HG03457 (cell line): ENCODE results near the gene SGK1.
"Not testable (repeated sequence)": the region's sequence is repeated elsewhere in the genome, so short reads cannot be mapped to it uniquely, and the experiment has no call there.

ENCODE experiments used
- ATAC-seq: cut with Tn5 transposase; IDR thresholded peaks from one replicate; pipeline ENCODE4 v1.9.1; 2021; ENCODE audit warnings: moderate number of reproducible peaks; ENCODE audit not compliant: unreplicated experiment

The SGK1 gene

DNA sequence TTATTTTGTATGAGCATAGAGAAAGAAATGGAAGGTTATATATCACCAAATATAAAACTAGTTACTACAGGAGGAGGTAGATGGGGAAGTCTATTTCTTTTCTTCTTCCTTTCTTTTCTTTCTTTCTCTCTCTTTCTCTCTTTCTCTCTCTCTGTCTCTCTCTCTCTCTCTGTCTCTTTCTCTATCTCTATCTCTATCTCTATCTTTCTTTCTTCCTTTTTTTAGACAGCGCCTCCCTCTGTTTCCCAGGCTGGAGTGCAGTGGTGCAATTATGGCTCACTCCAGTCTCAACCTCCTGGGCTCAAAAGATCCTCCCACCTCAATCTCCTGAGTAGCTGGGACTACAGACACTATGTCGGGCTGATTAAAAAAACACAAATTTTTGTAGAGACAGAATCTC is 10.2 kb upstream of the SGK1 start:
- no peak for ATAC-seq

- ATAC-seq = not testable (repeated sequence)
Observed at GRCh38 chr6:134326192-134326591, 8.3 kb upstream of the SGK1 start.

- no peak for ATAC-seq
Observed at GRCh38 chr6:134324766-134325165, 6.9 kb upstream of the SGK1 start.

GRCh38 chr6:134324141-134324540 is 6.2 kb upstream of the SGK1 start:
- ATAC-seq = no peak

DNA sequence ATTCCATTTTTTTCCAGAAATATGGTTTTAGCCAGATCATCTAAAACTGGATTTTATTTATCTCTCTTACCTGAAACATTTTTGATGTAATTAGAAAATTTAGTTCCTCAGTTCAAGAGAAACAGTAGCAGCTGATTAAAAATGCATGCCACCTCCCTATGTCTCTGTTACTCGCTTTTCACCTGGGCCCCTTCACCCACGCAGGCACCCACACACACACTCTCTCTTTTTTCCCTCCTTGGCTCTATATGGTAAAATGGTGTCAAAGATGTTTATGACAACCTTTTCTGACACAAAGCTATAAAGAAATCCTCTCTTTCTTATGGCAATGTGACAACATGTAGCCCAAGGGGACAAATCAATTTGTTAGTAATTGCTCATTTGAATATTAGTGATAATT is 5.8 kb upstream of the SGK1 start:
- no peak for ATAC-seq

DNA sequence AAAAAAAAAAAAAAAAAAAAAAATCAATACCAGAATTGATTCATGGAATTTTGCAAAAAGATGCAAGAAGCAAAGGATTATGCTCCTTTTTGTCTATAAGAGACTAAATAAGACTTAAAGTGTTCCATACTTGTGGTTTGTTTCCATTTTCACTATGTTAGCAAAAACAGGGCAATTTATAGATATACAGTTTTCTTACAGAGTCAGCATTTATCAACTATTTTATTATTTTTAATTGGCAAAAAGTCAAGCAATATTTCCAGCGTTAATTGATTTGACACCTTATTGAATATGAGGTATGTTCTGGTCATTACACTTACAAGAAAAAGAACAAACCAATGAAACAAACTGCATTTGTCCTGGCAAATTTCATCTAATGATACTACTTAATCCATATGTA is 5.4 kb upstream of the SGK1 start:
- ATAC-seq = no peak

GRCh38 chr6:134322216-134322615 is 4.3 kb upstream of the SGK1 start:
- no peak for ATAC-seq

DNA sequence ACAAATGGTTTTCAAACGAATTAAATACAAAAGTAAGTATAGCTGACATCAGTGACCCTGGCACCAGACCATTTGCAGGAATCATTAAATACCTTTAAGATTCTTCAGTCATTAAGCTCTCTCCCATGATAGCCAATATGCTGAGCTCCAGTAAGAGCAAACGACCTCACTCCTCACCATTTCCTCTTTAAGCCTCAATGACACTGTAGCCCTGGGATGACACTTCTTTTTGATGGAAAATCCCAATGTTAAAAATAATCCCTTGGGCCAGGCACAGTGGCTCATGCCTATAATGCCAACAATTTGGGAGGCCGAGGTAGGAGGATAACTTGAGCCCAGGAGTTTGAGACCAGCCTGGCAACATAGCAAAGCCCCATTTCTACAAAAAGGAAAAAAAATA is 3.3 kb upstream of the SGK1 start:
- no peak for ATAC-seq

- ATAC-seq = not testable (repeated sequence)
Observed at GRCh38 chr6:134319686-134320085, 1.8 kb upstream of the SGK1 start.

DNA sequence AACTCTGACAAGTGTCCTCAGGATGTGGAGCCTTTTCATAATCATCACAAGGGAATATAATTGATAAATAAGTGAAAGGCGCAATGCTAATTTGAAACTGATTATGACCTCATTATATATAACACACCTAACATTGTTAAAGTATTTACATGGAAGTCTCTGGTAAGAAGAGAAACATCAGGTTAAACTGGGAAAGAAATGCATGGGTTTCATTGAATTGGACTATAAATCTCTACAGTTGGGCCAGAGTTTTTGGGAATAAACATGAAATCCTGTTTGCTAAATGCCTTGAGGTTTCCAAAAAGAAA is 1.0 kb upstream of the SGK1 start:
- no peak for ATAC-seq

- no peak for ATAC-seq
Observed at GRCh38 chr6:134318236-134318973, 493 bp upstream of the SGK1 start.

DNA sequence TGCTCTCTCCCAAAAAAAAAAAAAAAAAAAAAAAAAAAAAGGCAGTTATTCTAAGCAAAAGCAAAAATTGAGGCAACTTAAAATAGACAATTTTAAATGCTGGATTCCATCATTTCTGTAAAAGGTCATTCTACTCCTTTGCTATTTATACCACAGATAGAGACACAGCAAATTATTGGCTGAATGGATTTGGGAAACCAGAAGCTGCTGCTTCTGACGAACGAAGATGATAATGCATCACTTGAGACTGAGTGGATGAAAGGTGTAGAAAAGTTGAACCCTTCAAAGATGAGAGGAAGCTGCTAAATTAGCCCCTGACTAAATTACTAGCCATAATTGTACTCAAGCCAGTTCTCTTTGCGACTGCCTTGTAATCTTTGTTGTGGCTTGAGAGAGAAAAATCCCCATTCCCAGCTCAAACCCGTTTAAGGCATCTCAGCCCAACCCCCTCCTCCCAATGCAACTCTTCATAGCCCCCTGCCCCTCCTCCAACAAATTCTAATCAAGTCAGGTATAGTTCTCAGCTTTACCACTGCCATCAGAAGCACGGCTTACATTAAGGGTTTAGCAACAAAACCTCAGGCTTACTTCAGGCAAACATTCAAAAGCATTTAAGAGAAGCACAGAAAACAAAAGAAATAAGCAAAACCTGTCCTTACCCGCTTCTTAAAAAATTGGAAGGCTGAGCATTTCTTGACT is 1.0 kb downstream of the SGK1 start:
- ATAC-seq = no peak

DNA sequence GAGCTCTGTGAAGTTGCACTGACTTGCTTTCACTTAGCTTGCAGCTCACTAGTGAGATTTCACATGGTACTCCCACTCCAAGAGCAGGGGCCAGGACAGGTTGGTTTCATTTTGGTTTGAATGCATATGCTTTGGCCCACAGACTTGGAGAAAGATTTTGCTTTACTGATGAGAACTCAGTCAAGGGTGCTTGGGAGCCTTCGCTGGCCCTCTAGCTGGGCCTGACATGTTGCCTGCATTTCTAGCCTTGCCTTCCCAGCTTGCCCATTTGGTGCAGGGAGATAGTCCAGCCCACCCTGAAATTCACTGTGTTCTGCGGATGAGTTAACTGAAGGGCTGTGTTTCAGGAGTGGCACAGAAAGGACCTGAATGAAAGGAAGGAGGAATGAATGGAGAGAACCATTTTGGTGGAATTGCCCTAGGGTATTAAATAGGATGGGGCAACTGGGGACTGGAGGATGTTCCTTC is 1.9 kb downstream of the SGK1 start:
- ATAC-seq = no peak

DNA sequence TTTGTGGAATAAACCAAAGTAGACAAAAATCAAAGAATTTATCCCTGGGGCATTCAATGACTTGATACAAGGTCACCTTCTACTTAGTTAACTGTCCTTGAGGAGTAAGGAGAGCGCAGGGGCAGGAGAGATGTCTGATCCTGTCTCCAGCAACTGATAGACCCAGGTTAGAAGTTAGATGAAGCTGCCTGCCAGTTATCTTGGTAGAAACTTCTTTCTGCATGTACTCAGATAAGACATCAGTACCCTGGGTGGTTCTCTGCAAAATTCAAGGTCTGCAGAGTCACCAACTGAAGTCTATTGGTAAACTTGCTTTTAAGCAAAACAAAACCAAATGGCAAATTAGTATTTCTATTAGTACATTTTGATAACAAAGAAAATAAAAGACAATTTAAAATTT is 2.7 kb downstream of the SGK1 start:
- ATAC-seq = no peak

DNA sequence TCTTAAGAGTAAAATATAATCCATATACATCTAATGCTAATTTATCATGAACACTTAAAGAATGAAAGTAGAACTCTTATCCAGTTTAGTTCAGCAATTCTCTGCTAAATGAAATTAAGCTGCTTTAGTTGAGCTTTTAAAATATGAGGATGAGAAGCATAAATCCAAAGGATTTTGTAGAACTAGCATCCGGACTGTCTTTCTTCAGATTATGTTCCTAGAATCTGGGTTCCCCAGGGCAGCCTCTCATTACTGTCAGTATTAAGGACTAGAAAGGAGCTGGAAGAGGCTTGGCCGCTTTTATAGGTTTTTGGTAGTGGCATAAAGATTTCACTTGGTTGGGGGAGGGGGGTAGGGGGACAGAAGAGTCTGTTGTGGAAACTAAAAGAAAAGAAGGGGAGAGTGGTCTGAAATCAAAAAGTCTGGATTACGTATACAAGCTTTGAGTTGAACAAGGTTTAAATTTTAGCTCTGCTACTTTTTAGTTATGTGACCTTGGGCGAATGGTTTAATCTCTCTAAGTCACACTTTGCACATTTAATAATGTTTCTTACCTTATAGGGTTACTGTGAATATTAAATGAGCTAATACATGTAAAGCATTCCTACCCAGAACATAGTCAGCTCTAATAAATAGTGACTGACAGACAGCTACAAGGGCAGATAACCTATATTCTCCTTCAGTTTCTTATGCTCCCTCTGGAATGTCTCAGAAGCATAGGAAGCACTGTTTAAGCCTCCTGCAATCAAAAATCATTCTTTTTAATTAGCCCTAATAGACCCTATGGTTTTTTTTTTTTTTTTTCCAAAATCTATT is 3.7 kb downstream of the SGK1 start:
- no peak for ATAC-seq

DNA sequence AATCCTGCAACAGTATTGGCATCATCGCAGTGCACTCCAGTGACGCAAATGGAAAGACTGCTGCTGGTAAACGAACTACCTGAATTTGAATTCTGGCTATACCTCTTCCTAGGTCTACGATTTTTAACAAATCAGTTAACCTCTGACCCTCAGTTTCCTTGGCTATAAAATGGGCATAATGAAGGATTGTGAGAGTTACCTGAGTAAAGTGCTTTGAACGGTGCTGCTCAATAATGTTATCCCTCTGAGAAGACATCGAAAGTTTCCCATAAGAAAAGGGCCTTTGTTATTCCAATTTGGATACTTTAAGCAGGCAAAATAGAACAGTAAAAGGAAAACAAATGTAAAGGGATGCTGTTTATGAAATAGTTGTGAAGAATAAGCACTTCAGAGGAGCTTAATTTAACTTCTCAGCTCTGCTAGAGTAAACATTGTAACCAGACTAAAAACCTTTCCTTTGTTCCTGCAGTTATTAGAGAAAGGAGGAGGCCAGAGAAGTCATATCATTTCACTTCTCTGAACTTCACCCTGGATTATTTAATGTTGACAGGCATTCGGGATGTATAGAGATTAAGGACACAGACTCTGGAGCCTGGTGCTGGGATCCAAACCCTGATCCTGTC is 5.8 kb downstream of the SGK1 start:
- no peak for ATAC-seq

DNA sequence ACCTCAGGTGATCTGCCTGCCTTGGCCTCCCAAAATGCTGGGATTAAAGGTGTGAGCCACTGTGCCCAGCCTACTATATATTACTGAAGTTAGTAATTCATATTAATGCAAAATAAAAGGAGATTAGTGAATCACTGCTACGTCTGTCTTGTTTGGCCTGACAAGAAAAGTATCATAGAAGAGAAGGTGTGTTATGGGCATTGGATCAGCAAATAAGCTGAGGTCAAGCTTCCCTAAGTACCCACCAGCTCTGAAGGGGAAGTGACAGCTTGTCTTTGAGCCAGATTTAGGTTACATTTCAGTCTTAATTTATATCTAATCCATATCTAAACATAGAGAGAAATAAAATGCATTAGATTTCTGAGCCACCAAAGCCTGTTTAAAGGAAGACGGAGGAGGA is 7.1 kb downstream of the SGK1 start:
- no peak for ATAC-seq

- no peak for ATAC-seq
Observed at GRCh38 chr6:134309983-134310605, 7.8 kb downstream of the SGK1 start.

DNA sequence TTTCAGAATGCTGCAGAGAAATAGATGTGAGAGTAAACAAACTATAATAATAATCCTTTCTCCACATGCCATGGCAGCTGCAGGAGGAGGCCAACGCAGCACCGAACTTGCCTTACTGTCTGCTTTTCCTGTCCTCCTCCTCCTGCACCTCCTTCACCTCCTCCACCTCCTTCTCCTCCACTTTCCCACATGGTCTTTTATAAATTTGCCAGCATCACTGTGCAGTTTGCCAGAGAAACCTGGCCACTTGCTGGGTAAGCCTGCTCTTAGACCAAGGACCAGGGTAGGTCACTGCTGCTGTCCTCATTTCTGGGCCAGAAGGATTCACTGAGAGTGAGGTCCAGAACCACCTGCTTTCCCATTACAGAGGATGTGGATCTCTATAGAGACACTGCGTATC is 8.7 kb downstream of the SGK1 start:
- no peak for ATAC-seq

DNA sequence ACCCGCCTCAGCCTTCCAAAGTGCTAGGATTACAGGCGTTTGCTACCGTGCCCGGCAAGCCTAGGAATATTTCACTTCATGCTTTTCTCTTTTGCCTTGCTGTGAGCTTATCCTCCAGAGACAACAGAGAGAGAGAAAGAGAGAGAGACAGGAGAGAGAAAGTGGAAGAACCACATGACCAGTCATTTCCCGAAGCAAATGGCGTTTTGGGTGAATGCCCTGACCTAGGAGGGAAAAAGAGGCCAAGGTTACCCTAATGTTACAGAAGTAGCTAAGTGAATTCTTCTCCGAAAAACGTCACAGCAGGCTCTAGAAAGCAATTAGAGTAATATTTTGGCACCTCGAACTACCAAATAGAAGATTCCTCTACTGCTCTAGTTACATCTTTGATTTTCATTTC is 9.1 kb downstream of the SGK1 start:
- no peak for ATAC-seq

DNA sequence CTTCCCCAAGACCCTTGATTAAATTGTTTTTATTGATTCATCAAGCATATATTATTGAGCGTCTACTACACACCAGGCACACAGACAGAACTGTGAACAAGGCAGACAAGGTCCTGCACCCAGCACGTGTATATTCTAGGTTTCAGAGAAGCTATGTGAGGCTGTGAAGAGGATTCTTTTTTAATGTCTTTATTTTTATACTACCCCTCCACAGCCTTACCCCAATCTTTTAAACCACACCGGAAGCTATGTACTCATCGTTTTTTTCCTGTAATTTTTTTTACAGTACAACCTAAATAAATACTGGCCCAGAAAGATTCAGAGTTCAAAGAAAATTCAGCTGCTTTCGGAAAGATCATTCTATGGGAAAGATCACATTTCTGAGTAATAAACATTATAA is 10.0 kb downstream of the SGK1 start:
- ATAC-seq = no peak
